Kidney tubule cell (primary cell): ENCODE results near the gene ARSB.
"Not testable (repeated sequence)": the region's sequence is repeated elsewhere in the genome, so short reads cannot be mapped to it uniquely, and the experiment has no call there.

Experiments used
- DNase-seq: peaks from one replicate; pipeline ENCODE4 v3.0.0-alpha.2; 2018; ENCODE audit warnings: low spot score

ARSB gene

DNA sequence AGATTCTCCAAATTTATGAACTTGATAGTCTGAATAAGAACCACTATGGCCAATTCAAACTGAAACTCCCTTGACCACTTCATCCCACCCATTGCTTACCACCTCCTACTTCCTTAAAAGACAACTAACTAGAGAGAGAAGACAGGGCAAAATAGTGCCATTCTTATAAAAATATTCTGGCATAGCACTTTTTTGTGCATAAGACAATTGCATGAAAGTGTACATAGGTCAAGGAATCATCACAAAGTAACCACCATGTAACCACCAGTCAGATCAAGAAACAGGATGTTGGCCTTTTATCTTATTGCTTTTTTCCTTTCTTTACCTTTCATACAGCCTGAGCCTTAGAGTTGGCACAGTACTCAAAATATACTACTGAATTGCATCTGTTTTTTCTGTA lies 8.1 kb upstream of the ARSB start:
- DNase-seq, result no peak

DNA sequence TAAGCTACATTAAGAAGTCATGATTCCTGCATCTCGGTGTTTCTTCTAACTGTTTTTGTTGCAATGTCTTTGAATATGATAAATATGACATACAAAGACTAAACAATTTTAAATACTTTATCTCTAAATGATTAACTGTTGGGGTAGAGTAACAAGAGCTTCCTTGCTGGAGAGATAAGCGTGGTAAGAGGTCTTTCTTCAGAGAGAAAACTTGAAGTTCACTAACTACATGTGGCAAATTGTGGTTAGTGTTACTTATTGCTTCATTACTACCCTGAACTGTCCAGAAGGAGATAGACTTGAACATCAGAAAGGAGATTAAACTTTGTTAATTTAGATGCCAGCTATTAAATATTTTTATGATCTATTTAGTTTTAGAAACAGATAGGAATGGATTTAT lies 7.0 kb upstream of the ARSB start:
- no peak for DNase-seq

DNA sequence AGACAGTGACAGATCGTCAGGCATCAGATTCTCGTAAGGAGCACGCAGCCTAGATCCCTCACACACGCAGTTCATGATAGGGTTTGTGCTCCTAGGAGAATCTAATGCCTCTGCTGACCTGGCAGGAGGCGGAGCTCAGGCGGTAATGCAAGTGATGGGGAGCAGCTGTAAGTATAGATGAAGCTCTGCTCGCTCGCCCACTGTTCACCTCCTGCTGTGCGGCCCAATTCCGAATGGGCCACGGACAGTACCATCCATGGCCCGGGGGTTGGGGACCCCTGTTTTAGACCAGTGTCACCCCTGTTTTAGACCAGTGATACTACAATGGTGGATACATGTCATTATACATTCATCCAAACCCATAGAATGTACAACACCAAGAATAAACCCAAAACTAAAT lies 4.0 kb upstream of the ARSB start:
- no peak for DNase-seq

DNA sequence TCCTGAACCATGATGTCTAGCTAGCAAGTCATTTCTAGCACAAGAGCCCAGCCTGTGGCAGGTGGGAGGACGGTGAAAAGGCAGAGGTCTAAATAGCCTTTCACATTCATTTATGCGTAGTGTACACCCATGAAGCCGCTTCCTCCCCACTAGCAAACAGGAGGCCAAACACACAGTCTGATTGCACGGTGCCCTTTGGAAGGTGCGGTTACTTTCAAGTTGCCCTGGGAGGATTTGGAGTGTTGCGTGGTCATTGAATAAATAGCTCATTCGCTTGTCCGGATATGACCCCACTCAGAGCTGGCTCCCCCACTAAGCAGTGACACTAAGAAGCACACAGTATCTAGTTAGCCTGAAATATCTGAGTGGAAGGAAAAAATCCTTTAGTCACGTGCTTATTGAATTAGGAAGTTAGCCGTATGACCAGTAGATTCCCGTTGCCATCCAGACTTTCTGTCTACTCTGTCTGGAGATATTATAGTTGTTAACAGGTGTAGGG lies 664 bp upstream of the ARSB start:
- DNase-seq, result peak; percentile 93

DNA sequence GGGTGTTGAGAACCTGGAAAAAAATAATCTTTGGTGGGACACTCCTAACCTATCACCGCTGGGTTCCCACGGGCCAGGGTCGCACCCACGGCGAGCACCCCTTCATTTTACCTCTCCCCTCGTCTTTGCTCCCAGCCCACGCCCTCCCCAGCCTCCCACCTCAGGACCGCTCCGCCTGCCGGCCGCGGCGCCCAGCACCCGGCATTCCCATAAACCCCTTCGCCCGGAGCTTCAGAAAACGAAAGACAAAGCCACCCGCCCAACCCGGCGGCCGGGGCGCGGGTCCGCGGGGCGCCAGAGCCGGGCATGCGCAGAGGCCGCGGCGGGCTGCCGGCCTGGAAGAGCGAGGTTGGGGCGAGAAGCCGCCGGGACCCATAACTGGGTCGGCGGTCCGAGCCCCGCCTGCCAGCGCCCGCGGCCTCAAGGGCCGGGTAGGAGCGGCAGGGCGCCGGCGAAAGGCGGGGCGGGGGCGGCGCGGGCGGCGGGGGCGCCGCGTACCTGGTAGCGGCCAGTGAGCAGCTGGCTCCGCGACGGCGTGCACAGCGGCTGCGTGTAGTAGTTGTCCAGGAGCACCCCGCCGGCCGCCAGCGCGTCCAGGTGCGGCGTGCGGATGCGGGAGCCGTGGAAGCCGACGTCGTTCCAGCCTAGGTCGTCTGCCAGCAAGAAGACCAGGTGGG lies 533 bp downstream of the ARSB start:
- DNase-seq, result peak; percentile 91

DNA sequence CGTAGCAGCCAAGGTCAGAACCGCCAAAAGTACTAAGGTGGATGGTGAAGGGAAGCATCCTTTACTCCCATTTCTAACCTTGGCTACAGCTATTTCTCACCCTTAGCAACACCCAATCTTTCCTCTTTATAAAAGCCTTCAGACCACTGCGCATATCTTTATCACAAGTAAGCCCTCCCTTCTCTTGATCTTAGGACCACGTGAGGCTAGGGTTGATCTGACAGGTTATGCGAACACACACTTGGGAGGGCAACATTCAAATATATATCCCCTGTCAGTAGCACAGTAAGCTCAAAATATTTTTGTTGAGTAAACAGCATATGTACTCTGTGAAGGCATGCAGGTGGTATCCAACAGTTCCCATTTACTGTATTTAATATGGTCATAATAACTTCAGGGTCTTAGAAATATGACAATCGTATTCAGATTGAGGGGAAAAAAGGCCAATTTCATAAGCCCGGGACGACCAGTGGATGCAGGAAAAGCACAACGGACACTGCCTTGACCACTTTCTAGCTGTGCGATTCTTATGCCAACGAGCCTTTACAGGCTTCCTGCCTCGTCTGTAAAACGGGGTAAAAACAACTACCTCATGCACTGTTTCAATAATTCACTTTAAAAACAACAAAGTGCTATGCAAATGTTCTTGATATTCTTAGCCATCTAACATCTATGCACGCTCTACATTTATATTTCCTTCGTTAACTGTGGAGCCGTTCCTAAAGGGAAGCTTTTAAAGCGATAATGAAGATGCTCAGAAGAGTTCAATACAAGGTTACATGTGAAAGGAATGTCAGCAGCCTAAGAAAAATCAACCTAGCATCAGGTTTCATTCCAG lies 1.3 kb downstream of the ARSB start:
- DNase-seq, result no peak

DNA sequence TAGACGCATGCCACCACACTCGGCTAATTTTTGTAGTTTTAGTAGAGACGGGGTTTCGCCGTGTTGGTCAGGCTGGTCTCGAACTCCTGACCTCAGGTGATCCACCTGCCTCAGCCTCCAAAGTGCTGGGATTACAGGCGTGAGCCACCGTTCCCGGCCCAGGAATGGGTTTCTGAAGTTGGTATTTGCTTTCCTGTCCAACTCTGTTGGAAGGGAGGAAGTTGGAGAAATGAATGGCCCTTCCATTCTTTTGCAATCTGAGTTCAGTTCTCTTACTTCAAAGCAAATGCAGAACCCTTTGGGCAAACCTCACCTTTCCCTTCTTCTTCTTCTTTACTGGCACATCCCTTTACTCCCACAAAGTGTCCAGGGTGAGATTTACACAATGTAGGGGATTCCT lies 1.9 kb downstream of the ARSB start:
- DNase-seq, result not testable (repeated sequence)

DNA sequence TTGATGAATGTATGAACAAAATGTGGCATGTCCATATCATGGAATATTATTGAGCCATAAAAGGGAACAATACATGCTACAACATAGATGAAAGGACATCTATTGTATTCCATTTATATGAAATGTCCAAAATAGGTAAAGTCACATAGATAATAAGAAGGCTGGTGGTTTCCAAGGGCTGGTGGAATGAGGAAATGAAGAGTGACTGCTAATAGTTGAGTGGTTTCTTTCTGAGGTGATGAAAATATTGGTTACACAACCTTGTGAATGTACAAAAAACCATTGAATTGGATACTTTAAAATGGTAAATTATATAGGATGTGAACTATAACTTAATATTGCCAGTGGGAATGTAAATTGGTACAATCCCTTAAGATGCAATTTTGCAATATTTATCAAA lies 5.2 kb downstream of the ARSB start:
- peak; percentile 52 for DNase-seq

DNA sequence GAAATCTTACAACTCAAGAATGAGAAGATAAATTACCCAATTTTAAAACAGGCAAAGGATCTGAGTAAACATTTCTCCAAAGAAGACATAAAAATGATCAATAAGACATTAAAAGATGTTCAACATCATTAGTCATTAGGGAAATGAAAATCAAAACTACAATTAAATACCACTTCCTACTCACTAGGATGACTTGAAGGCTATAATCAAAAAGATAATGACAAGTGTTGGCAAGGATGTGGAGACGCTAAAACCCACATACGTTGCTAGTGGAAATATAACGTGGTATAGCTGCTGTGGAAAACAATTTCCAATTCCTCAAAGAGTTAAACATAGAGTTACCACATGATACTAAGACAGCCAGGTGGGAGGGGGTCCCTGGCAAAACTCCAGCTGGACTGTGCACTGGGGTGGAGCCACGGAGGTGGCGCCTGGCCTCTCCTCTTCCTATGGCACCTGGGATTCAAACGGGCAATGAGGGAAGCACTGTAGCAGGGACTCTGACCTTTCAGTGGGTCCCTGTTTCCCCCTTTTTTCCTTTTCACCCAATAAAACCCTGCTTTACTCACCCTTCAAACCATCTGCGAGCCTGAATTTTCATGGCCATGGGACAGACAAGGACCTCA lies 5.9 kb downstream of the ARSB start:
- no peak for DNase-seq

DNA sequence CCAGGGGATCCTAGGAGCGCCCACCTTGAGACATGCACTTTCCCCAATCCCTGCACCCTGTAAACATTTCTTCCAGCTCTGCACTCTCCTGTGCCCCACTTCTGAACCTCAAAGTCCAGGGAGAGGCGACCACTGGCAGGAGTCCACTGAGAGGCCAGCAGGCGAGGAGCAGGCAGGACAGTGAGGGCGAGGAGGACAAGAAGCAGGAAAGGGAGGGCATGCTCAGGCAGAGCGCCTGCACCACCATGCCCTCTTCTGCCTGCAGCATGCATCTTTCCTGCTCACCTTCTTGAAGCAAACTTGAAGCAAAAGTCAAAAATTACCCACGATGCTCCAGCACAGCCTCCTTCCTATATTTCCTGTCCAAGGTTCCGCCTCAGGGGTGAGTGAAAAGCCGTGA lies 10.1 kb downstream of the ARSB start:
- no peak for DNase-seq

DNA sequence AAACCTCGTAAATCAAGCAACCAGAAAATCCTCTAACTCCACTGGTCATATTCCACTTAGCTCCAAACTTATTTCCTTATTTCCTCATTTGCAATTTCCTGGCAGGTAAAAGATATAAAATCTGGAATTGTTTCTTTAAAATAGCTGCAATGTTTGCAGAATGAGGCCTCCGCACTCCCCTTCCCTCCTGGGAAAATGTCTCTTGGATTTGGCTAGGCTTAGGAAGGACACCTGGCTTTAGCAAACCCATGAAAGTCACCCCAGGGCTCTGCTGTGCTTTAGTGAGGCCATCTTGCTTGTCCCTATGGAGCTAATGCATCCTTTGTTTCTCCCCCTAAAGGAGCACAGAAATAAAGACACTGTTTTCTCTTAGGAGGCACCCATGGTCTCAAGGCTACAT lies 10.5 kb downstream of the ARSB start:
- no peak for DNase-seq

DNA sequence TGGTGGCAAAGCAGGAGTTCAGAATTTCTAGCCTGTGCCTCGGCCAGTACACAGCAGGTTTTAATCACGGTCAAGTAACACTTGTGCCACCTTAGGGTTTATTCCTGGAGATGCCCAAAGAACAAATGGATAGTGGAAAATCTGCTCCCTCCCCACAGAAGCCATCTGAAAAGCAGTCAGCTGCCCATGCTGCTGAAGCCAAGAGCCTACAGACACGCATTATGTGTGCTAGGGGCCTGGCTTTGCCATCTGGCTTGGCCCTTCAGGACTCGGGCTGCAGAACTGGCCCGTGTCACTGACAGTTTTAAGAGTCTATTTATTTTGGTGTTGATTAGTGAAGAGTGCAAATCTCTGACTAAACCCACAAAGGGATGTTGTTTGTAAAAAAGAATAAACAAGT lies 11.1 kb downstream of the ARSB start:
- no peak for DNase-seq

DNA sequence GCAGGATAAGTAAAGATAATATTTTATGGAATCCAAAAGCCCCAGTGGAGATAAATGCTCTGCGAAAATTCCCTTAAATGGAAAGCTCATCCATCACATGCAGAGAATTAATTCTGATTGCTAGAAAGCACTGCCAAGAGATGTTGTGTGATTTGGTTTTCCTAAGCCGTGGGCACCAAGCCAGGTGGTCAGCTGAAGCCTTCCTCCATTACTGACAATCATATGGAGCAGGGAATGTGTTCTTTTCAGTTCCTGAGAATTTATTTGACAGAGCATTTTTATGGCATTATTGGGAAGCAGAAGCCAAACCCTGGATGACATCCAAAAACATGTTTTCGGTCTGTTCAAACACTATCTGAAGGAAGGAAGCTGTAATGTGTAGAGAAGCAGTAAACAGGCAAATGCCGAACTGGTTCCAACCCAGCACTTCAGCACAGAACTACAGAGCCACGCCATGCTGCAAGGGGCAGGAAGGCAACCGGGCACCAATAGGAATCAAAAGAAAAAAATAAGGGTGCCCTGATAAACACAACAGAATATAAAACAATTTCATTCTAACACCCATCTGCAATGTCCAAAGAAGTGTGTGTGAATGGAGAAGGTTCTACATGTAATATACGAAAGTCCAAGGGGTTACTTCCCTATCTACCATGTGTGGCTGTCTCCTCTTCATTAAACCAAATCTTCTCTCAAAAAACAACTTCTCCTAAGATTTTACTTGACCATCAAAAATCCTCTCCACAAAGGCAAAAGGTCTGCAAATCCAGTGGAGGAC lies 12.3 kb downstream of the ARSB start:
- DNase-seq, result no peak

DNA sequence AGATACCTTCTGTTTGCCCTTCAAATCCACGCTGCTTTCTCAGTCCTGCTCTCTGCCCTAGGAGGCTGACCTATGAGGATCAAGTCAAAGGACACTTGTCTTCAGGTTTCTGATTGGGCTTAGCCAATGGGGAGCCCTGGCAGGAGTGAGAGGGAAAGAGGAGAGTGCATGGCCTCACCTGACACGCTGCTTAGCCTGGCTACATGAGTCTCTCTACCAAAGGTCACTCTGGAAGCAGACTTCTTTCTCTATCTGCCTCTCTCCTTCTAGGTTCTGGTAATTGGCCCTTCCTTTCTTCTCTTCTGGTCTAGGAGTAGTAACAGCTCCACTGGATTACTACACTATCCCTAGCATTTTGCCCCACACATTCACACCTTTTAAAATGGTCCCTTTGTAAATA lies 13.1 kb downstream of the ARSB start:
- DNase-seq, result no peak

DNA sequence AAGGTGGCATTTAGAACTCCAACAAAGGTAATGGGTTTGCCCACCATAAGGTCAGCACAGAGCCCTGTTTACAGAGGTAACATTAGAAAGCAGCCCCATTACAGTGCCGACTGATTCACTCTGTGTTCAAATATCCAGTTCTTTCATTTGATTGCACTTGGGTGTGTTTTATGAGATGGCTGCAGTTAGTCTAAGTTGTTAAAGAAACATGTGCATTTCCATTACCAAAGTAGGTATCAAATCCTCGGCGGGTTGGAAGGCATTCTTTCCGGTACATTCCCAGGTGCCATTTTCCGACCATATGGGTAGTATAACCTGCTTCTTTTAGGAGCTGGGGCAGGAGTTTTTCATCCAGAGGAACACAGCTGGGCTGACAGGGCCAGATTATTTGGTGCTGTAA lies 16.3 kb downstream of the ARSB start:
- no peak for DNase-seq

DNA sequence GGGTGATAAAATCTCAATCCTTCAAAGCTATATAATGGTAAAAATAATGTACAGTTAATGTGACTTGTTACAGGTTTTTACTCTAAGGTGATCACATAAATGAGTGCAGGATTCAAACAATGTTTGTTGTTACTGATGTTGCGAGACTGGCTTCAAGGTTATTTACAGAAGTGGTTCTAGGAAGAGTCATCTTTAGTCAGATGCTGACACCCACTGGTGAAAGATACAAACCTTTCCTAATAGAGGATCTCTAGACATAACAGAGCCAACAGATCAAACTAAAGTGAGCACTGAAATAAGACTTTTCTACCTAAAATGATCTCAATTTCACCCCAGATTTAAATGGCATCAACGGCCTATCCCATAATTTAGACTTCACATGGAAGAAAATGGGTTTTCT lies 20.2 kb downstream of the ARSB start:
- peak; percentile 62 for DNase-seq

DNA sequence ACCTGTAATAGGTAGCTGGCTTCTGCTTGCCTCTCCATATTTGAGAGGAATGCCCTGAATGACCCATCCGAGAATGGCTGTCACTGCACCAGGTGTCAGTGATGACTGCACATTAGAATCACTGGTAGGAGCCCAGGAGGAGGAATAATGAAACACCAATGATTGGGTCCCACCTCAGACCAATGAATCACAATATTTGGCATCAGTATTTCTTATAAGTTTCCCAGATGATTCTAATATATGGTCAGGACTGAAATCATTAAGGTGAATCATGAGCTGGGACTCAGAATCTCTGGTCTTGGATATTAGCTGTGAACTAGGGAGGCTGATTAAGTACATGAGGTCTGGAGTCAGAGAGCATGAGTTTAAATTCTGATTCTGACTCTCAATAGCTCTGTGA lies 23.4 kb downstream of the ARSB start:
- DNase-seq, result peak; percentile 49

DNA sequence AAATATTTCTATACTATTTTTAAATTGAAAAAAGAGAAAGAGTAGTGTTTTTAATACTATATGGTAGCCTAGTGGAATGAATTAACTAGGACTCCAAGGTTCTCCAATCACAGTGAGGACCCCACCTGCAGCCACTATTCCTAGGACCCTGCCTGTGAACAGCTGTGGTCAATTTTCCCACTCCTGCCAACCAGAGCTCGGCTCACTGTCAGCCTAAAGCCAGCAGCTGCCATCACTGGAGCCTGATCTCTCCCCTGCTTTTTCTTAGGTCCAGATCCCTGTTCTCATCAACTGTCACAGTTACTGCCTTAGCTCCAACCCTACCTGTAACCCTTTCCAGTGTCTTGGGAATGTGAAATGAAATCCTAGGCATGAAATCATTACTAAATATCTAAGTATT lies 25.3 kb downstream of the ARSB start:
- DNase-seq, result no peak

DNA sequence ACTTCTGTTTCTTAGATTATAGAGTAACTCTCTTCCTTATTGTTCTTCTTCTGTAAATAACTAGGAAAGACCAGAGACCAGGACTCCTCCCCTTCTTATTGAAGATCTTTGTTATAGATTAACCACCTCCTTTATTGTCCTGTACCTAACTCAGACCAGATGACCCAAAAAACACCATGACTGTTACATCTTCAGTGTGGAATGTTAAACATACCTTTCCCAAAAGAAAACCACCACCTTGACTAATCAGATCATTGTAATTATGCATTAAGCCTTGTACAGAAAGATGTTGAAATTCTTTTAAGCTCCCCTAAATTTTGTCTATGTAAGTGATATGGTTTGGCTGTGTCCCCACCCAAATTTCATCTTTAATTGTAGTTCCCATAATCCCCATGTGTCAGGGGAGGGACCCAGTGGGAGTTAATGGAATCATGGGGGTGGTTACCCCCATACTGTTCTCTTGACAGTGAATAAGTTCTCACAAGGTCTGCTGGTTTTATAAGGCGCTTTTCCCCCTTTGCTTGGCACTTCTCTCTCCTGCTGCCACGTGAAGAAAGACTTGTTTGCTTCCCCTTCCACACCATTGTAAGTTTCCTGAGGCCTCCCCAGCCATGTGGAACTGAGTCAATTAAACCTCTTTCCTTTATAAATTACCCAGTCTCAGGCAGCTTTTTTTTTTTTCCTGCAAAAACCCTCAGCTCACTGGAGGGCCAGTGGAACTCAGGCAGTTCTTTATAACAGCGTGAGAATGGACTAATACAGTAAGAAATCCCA lies 26.3 kb downstream of the ARSB start:
- peak; percentile 88 for DNase-seq

DNA sequence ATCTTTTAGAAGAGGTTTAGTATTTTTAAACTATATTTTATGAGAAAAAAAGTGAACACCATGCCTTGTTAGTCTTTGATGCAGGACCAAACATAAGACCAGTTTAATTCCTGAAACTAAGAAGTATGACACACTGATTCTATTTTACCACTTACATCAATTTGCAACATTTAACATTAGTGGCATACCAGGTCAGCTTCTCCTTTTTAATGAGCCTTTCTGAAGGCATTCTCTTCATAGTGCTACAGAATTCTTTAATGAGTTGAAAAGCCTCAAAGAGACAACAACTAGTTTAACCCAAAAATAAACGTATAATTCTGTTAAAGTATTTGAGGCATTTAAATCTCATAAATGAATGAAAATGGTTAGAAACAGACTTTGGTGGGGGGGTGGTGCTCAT lies 28.2 kb downstream of the ARSB start:
- no peak for DNase-seq

DNA sequence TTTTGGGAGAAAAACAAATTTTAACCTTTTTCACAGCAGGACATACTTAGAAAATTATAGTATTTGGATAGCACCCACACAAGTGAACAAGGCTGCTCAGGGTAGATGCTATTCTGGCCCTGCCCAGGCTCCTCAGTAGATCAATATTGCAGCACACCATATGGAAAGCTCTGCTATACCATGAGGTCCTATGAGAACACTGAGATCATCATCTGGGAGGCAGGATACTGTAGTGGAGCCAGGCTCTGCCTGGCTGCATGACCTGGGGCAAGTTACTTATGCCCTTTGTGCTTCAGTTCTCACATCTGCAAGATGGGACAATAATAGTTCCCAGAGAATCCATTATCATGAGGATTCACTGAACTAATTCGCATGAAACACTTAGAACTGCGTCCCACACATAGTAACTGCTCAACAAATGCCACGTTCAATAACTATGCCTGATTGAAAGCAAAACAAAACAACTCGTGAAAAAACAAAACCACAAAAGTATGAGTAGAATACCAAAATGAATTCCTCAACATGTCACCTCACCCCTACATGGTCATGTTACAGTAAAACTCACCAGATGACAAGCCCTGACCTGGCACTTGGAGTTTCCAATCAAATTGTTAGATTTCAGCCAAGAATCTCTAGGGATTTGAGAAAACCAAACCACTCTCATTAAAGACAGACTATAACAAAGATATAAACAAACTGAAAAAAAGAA lies 31.9 kb downstream of the ARSB start:
- DNase-seq, result peak; percentile 28
